ENCODE data around the gene SH2B3.

Gene SH2B3

GRCh38 chr12:111427417-111428074, 21.8 kb downstream of the SH2B3 start:
- TF ChIP-seq GATA2 (IDR thresholded peaks at IDR 0.05; ENCODE audit: low read depth, low read length) = no peak
- TF ChIP-seq GATA3 (IDR thresholded peaks at IDR 0.05; ENCODE audit: low read depth, low read length) = no peak

- TF ChIP-seq GATA3 (IDR thresholded peaks at IDR 0.05; ENCODE audit: low read depth, low read length) (no peak), GATA2 (IDR thresholded peaks at IDR 0.05; ENCODE audit: low read depth, low read length) (no peak)
Measured at GRCh38 chr12:111428081-111428727, 22.5 kb downstream of the SH2B3 start.

DNA sequence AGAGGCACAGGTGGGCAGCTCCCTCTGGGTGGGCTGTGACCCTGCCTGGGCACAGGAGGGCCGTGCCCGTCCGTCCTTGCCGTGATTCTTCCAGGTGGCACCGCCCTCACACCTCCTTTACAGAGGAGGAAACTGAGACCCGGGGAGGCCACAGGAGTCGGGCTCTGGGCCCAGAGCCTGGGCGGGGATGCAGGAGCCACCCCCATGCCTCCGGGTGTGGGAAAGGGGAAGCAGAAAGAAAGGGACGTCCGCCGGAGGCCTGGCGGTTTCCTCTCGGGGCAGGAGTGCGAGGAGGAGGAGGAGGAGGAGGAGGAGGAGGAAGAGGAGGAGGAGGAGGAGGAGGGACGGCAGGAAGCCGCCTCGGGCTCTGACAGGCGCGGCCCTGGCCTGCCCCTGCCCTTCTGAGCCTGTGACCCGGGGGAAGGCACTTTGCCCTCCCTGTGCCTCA, 23.0 kb downstream of the SH2B3 start:
- TF ChIP-seq GATA3 (IDR thresholded peaks at IDR 0.05; ENCODE audit: low read depth, low read length) (no peak), GATA2 (IDR thresholded peaks at IDR 0.05; ENCODE audit: low read depth, low read length) (no peak)

GRCh38 chr12:111429828-111430432, 24.2 kb downstream of the SH2B3 start:
- no peak for TF ChIP-seq GATA2 (IDR thresholded peaks at IDR 0.05; ENCODE audit: low read depth, low read length)
- no peak for TF ChIP-seq GATA3 (IDR thresholded peaks at IDR 0.05; ENCODE audit: low read depth, low read length)

DNA sequence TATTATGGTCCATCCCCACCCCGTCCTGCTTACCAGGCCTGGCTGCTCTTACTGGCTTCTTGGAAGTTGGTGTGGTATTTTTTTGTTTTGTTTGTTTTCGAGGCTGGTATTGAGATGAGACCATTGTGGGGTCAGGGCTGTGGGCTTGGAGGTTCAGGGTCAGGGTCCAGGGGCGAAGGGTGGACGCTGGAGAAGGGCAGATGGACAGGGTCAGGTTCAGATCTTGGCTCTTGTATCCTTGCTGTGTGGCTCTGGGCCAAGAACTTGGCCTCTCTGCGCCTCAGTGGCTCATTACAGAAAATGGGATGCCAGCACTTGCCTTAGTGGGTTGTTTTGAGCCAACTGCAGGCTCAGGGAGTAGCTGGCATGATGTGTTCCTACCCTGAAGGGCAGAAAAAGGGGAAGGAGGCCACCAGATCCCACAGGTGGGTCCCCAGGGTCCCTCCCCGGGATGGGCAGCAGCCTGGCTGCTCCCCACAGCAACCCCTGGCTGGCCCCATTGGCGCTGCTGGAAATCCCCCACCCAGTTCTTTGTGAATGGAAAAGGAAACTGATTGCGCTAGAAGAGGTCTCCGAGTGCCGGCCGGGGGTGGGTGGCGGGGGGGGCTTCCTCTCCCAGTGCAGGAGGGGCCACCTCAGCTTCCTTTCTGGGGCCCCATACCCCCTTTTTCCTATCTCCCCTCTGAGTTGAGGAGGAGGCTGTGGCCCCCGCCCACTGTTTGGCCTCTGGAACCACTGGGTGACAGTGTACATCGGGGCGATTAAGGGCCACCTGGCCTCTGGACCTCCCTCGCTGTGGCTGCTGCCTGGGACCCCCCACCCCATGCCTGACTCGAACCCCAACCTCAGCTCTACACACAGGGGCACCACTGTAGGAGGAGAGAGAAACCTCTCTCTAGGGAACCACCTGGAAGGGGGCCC, 25.0 kb downstream of the SH2B3 start:
- TF ChIP-seq GATA3 (IDR thresholded peaks at IDR 0.05; ENCODE audit: low read depth, low read length) (no peak), GATA2 (IDR thresholded peaks at IDR 0.05; ENCODE audit: low read depth, low read length) (no peak)

- TF ChIP-seq GATA2 (IDR thresholded peaks at IDR 0.05; ENCODE audit: low read depth, low read length) = no peak
- no peak for TF ChIP-seq GATA3 (IDR thresholded peaks at IDR 0.05; ENCODE audit: low read depth, low read length)
Measured at GRCh38 chr12:111431772-111432171, 26.0 kb downstream of the SH2B3 start.

- no peak for TF ChIP-seq GATA2 (IDR thresholded peaks at IDR 0.05; ENCODE audit: low read depth, low read length)
- TF ChIP-seq GATA3 (IDR thresholded peaks at IDR 0.05; ENCODE audit: low read depth, low read length) = no peak
Measured at GRCh38 chr12:111434049-111434448, 28.3 kb downstream of the SH2B3 start.

DNA sequence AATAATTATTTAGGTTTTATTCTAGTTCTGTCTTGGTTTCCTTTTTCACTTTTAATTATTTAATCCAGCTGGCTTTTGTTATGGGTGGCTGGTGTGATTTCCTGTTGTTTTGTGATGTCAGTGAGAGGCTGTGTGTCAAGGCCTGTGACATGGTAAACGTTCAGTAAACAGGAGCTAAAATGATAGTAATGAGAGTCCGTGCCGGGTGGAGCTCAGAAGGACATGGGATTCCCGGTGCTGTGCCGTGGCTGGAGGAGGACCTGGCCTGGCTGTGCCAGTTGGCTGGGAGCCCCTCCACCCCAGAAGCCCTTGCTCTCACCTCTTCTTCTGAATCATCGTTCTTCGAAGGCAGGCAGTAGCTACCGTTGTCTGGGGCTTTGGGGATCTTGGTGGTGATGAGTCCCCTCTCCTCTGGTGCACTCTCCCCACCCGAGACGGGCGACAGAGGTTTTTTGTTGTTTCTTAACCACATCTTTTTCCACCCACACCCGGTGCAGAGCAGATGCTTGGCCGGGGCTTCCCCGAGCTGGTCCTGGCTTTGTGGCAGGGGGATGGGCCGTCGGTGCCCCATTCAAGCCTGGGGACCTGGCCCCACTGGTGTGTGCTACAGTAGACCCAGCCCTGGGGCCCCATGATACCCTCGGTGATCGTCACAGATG, 29.1 kb downstream of the SH2B3 start:
- TF ChIP-seq GATA3 (IDR thresholded peaks at IDR 0.05; ENCODE audit: low read depth, low read length) = no peak
- no peak for TF ChIP-seq GATA2 (IDR thresholded peaks at IDR 0.05; ENCODE audit: low read depth, low read length)

DNA sequence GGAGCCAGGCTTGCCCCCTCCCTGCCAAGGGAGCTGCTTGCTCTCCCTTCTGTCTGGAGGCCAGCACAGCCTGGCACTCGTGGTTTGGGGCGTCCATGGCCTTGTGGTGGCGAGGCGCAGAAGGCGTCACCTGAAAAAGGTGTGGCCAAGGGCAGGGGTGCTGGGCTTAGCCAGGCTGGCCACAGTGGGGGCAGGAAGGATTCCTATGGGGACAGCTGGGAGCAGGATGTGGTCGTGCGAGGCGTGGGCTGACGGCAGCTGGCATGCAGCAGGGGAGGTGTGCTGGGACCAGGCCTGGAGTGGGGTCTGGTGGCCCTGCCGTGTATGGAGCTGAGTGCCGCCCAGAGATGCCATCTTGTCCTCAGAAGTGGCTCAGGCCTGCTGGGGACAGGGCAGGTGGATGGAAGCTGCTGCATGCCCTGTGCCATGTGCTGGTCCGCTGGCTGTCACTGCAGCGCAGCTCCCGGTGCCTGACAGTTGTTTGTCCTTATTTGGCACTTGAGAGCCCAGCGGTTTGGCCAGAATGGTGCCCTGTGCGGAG, 30.0 kb downstream of the SH2B3 start:
- TF ChIP-seq GATA2 (IDR thresholded peaks at IDR 0.05; ENCODE audit: low read depth, low read length) (no peak), GATA3 (IDR thresholded peaks at IDR 0.05; ENCODE audit: low read depth, low read length) (no peak)

DNA sequence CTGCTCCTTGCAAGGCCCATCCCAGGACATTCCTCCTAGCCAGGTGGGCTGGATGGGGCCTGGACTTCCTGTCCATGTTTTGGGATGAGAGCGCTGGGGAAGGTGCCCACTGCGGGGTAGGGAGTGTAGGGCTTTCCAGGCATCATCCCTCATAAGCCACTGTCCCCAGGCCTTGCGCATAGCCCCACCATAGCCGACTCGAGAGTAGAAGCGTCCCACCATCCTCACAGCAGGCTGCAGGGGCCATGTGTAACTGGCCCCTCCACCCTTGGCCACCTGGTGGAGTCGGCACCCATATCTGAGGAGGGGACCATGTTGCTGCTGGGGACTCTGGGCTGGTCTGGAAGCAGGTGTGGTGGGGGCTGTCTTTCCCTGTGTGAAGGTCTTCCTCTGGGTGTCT, 30.5 kb downstream of the SH2B3 start:
- TF ChIP-seq GATA3 (IDR thresholded peaks at IDR 0.05; ENCODE audit: low read depth, low read length) (no peak), GATA2 (IDR thresholded peaks at IDR 0.05; ENCODE audit: low read depth, low read length) (no peak)

DNA sequence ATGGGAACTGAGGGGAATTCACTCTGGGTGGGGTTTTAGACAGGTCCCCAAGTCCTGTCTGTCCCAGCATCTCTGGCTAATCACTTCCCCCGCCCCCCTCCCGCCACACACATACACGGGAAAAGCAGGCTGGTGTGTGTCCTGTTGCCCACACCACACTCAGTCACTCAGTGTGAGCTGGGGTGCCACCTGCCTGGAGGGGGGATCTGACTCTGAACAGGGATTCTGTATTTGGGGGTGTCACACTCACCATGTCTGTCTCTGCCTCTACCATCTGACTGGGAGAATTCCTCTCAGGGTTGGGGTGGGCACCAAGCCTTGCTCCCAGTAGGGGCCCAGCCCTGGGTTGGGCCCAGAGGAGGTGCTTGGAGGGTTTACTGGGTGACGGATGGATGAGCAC, 31.1 kb downstream of the SH2B3 start:
- TF ChIP-seq GATA2 (IDR thresholded peaks at IDR 0.05; ENCODE audit: low read depth, low read length) (no peak), GATA3 (IDR thresholded peaks at IDR 0.05; ENCODE audit: low read depth, low read length) (no peak)

DNA sequence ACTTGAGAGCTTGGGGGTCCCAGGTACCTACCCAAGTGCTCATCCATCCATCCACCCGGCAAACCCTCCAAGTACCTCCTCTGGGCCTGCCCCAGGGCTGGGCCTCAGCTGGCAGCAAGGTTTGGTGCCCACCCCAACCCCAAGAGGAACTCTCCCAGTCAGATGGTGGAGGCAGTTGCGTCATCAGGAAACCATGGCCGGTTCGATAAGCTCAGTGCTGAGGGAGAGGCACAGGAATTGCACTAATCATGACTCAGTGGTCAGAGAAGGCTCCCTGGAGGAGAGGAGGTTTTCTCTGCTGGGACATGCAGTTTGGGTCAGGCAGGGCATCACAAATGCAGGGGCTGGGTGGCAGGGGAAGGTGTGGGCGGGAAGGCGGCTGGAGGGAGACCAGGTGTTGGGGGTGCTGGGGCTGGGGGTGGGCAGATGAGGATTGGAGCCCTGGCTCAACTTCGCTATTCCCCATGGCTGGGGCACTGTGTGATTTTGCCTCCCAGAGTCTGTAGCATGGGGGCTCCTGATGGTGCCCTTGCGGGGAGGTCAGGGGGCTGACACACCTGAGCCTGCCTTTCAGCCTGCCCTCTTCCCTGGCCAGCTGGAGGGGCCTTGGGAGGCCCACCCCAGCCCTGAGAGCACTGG, 32.2 kb downstream of the SH2B3 start:
- TF ChIP-seq GATA2 (IDR thresholded peaks at IDR 0.05; ENCODE audit: low read depth, low read length) (no peak), GATA3 (IDR thresholded peaks at IDR 0.05; ENCODE audit: low read depth, low read length) (no peak)

GRCh38 chr12:111438481-111438880, 32.8 kb downstream of the SH2B3 start:
- TF ChIP-seq GATA2 (IDR thresholded peaks at IDR 0.05; ENCODE audit: low read depth, low read length) (no peak), GATA3 (IDR thresholded peaks at IDR 0.05; ENCODE audit: low read depth, low read length) (no peak)
